ENCODE measurements around the gene MOB3A. TPM values are rescaled to one million over a fixed set of nuclear protein-coding genes. Genes with fewer than 3 reads are reported as not detected.

Gene MOB3A
- total and polyA plus RNA-seq, 5 donors from 2014 or later = 73.6 to 131 (median 89.5) TPM

DNA sequence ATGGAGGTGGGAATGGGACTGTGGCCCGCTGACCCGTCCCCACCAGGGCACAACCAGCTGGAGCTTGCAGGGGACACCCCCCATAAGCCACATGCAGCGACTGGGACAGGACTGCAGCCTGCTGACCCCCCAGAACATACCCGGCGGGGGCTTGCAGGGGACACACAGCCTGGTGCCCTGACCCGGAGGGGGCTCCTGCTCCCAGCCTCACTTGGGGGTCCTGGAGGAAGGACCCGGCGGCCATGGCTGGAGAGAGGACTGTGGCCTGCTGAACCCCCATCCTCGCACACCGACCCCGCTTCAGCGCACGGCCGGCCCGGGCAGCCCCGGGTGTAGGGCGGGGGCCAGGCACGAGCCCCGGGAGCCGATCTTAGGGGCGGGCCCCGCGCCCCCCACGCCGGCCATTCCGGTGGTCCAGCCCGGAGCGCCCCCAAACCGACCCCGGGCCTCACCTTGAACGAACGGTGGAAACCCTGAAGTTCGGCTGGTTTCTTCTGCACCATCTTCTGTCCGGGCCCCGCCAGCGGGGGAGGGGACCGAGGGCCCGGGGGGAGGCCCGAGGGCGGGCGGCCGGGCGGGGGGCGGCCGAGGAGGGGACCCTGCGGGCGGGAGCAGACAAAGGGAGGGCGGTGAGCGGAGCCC lies 45.7 kb downstream of the MOB3A start:
- no peaks in the 10 kb centered on the region for H3K27me3 ChIP-seq (ENCODE audit: control insufficient read depth, insufficient read depth, low read length)
- DNase-seq (no peak), ATAC-seq (ENCODE audit: low read depth in 2 of 2) (peak in 1 of 2 donors; percentile 2)
- H3K4me1 ChIP-seq (ENCODE audit: control insufficient read depth, insufficient read depth, low read length, poor library complexity, severe bottlenecking) = peaks cover 62% of the 10 kb centered on the region
- peak overlapping the region; percentile 88 to 94 (median 90) for H3K4me3 Mint-ChIP-seq
- no peaks in the 10 kb centered on the region for H3K9me3 Mint-ChIP-seq
- no peaks in the 10 kb centered on the region for H3K9me3 ChIP-seq (ENCODE audit: control insufficient read depth in 2 of 2, low read length in 2 of 2)
- peak overlapping the region; percentile 86 for H3K4me3 ChIP-seq (ENCODE audit: low read depth, low read length)
- no peaks in the 10 kb centered on the region for H3K36me3 Mint-ChIP-seq
- H3K36me3 ChIP-seq (ENCODE audit: control insufficient read depth, insufficient read depth, low read length) = peaks cover 9% of the 10 kb centered on the region
- H3K4me1 Mint-ChIP-seq = peaks cover 0 to 65% (median 7%) of the 10 kb centered on the region in 4 donors
- peak overlapping the region; percentile 78 to 95 (median 91) for H3K27ac Mint-ChIP-seq
- H3K27me3 Mint-ChIP-seq = peaks cover 4% of the 10 kb centered on the region
- peak overlapping the region; percentile 78 for H3K27ac ChIP-seq (ENCODE audit: insufficient read depth, low read length, poor library complexity, severe bottlenecking)

DNA sequence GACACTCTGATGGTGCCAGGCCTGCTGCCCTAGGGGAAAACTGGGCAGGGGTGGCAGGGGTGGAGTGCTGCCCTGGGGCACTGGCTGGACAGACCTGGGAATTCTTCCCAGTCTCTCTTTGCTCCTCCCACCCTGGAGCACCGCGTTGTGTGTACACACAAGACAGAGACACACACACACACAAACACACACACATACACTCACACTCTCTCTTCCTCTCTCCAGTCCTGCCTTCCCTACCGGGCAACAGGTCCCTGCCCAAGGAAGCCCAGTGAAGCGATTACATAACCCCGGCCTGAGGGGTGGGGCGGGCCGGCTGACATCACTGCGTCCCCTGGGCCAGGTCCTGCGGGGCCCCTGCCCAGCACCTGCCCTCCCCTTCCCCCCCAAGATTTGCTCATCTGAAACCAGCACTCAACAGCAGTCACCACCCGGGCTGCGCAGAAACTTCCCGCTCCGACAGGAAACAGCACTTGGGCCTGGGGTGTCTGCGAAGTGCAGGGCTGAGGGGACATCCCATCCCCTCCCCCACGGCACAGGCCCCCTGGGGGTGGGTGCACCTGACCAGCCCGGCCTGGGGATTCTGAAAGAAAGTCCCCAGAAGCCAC lies 46.3 kb downstream of the MOB3A start:
- peak overlapping the region; percentile 86 for H3K4me3 ChIP-seq (ENCODE audit: low read depth, low read length)
- H3K9me3 ChIP-seq (ENCODE audit: control insufficient read depth in 2 of 2, low read length in 2 of 2) = no peaks in the 10 kb centered on the region
- peak overlapping the region; percentile 78 to 95 (median 91) for H3K27ac Mint-ChIP-seq
- H3K27me3 ChIP-seq (ENCODE audit: control insufficient read depth, insufficient read depth, low read length) = no peaks in the 10 kb centered on the region
- peak; percentile 27 to 29 for ATAC-seq (ENCODE audit: low read depth in 2 of 2)
- H3K4me1 Mint-ChIP-seq = peaks cover 0 to 65% (median 8%) of the 10 kb centered on the region in 4 donors
- H3K4me3 Mint-ChIP-seq = peak overlapping the region; percentile 88 to 94 (median 90)
- peak overlapping the region; percentile 78 for H3K27ac ChIP-seq (ENCODE audit: insufficient read depth, low read length, poor library complexity, severe bottlenecking)
- no peaks in the 10 kb centered on the region for H3K9me3 Mint-ChIP-seq
- peaks cover 14% of the 10 kb centered on the region for H3K36me3 ChIP-seq (ENCODE audit: control insufficient read depth, insufficient read depth, low read length)
- peaks cover 64% of the 10 kb centered on the region for H3K4me1 ChIP-seq (ENCODE audit: control insufficient read depth, insufficient read depth, low read length, poor library complexity, severe bottlenecking)
- no peaks in the 10 kb centered on the region for H3K36me3 Mint-ChIP-seq
- DNase-seq = peak; percentile 40 to 83 (median 73)
- peaks cover 4% of the 10 kb centered on the region for H3K27me3 Mint-ChIP-seq

DNA sequence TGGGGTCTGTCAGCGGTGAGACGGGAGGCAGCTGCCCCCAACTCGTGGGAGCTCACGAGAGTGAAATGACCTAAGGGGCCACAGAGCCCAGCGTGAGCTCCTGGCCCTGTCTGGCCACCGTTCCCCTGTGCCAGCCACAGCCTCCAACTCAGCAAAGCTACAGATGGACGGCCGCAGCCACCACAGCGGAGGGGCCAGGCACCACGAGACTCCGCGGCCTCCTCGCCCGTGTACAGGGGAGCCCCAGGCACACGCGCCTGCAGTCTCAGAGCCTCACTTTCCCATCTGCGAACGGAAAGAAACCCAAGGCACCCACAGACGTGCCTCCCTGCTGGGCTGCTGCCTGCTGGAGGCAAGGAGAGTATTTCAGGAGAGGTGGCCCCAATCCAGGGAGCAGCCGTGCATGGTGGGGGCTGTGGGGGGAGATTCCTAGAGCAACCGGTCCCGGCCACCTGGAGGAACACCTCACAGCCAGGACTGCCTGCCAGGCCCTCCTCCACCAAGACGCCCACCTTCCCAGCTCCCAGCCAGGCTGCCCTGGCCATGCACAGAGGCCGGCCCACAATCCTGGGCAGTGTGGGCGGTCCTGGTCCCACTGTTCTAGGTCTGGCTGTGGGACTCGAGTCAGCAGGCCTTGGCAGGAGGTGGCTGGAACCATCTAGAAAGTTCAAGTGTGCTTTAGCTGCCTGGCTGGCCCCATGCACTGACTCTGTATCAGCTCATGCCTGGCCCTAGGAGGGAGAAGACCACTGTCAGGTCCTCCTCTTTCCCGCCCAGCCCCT lies 47.0 kb downstream of the MOB3A start:
- peaks cover 0 to 64% (median 9%) of the 10 kb centered on the region in 4 donors for H3K4me1 Mint-ChIP-seq
- ATAC-seq (ENCODE audit: low read depth in 2 of 2) (no peak), DNase-seq (no peak)
- H3K4me3 Mint-ChIP-seq = peak overlapping the region; percentile 88 to 94 (median 90)
- Histone ChIP-seq H3K4me3 (ENCODE audit: low read depth, low read length) (peak overlapping the region; percentile 86), H3K27ac (ENCODE audit: insufficient read depth, low read length, poor library complexity, severe bottlenecking) (peak overlapping the region; percentile 78), H3K27me3 (ENCODE audit: control insufficient read depth, insufficient read depth, low read length) (no peaks in the 10 kb centered on the region), H3K36me3 (ENCODE audit: control insufficient read depth, insufficient read depth, low read length) (peaks cover 17% of the 10 kb centered on the region), H3K9me3 (ENCODE audit: control insufficient read depth in 2 of 2, low read length in 2 of 2) (no peaks in the 10 kb centered on the region), H3K4me1 (ENCODE audit: control insufficient read depth, insufficient read depth, low read length, poor library complexity, severe bottlenecking) (peaks cover 69% of the 10 kb centered on the region)
- no peaks in the 10 kb centered on the region for H3K9me3 Mint-ChIP-seq
- H3K27ac Mint-ChIP-seq = peak overlapping the region; percentile 78 to 95 (median 91)
- no peaks in the 10 kb centered on the region for H3K36me3 Mint-ChIP-seq
- H3K27me3 Mint-ChIP-seq = peaks cover 4% of the 10 kb centered on the region

DNA sequence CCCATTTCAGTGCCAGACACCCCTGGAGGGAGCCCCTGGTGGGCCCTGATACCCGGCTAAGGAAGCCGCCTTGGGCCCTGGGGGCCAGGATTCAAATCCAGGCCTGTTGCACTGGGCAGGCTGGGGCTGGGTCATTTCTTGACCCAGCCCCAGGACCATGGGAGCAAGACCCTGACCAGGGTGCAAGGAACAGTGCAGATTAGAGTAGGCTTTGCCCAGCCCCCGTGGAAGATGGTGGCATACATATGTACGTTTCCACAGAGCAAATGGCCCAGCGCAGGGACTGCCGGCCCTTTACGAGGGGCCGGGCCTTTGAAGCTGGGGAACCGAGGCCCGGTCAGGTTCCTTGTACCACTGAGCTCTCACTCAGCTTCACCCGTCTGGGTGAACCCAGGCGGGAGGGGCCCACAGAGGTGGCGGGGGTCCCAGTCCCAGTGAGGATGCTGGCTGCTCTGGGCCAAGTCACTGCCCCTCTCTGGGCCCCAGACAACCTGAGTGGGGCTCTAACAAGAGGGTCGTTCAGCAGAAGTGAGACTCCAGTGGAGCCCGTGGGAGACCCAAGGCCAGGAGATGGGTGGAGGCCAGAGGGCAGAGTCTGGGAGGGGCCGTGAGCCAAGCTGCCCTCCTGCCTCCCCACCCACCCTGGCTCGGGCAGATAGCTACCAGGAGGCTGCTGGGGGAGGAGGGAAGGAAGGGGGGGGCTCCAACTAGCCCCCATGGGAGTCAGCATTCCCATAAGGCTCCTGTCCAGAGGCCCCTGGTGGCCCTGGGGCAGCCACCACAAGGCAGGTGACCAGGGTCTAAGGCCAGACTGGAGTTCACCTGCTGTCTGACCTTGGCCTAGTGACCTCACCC lies 47.8 kb downstream of the MOB3A start:
- peaks cover 77% of the 10 kb centered on the region for H3K4me1 ChIP-seq (ENCODE audit: control insufficient read depth, insufficient read depth, low read length, poor library complexity, severe bottlenecking)
- peak overlapping the region; percentile 19 for H3K4me3 ChIP-seq (ENCODE audit: low read depth, low read length)
- H3K27ac ChIP-seq (ENCODE audit: insufficient read depth, low read length, poor library complexity, severe bottlenecking) = peak overlapping the region; percentile 78
- DNase-seq (no peak), ATAC-seq (ENCODE audit: low read depth in 2 of 2) (no peak)
- Mint-ChIP-seq H3K27me3 (peaks cover 4% of the 10 kb centered on the region), H3K36me3 (peaks cover 2% of the 10 kb centered on the region), H3K4me1 (peaks cover 0 to 67% (median 13%) of the 10 kb centered on the region in 4 donors), H3K27ac (peak overlapping the region; percentile 5 to 78 (median 23)), H3K9me3 (no peaks in the 10 kb centered on the region), H3K4me3 (peak overlapping the region; percentile 88 to 94 (median 90))
- no peaks in the 10 kb centered on the region for H3K9me3 ChIP-seq (ENCODE audit: control insufficient read depth in 2 of 2, low read length in 2 of 2)
- peaks cover 22% of the 10 kb centered on the region for H3K36me3 ChIP-seq (ENCODE audit: control insufficient read depth, insufficient read depth, low read length)
- H3K27me3 ChIP-seq (ENCODE audit: control insufficient read depth, insufficient read depth, low read length) = no peaks in the 10 kb centered on the region

DNA sequence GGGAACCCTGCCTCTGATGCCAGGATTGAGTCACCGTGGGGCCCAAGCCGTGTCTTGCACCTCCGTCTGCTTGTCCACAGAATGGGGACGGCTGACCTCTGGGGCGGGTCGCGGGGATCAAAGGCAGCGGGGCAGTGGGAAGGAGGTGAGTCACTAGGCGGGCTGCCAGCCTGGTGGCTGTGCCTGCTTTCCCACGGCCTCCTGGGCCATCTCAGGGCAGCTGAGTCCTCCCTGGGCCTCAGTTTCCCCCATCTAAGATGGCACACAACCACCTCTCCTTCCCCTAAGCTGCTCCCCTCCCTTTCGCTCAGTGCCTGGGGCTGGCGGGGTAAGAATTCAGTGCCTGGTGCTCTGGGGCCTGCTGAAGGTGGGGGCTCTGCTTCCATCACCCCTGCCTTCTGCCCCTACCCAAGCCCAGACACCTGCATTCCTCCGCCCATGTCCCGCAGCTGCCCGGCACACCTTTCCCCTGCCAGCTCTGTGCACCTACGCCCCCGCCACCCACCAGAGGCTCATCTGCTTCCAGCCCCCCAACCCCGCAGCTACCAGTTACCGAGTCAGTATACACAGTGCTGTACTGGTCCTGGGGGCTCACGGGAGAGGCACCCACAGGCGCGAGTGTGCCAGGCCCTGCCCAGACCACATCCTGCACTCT lies 48.5 kb downstream of the MOB3A start:
- DNase-seq = no peak
- Mint-ChIP-seq H3K27ac (peak overlapping the region; percentile 23 to 69 (median 51)), H3K27me3 (peaks cover 4% of the 10 kb centered on the region), H3K4me1 (peaks cover 0 to 71% (median 14%) of the 10 kb centered on the region in 4 donors), H3K9me3 (no peaks in the 10 kb centered on the region), H3K4me3 (peak overlapping the region; percentile 68 to 90 (median 82)), H3K36me3 (peaks cover 3% of the 10 kb centered on the region)
- H3K36me3 ChIP-seq (ENCODE audit: control insufficient read depth, insufficient read depth, low read length) = peaks cover 29% of the 10 kb centered on the region
- no peaks in the 10 kb centered on the region for H3K9me3 ChIP-seq (ENCODE audit: control insufficient read depth in 2 of 2, low read length in 2 of 2)
- peaks cover 85% of the 10 kb centered on the region for H3K4me1 ChIP-seq (ENCODE audit: control insufficient read depth, insufficient read depth, low read length, poor library complexity, severe bottlenecking)
- H3K4me3 ChIP-seq (ENCODE audit: low read depth, low read length) = peak overlapping the region; percentile 19
- H3K27me3 ChIP-seq (ENCODE audit: control insufficient read depth, insufficient read depth, low read length) = no peaks in the 10 kb centered on the region
- peak overlapping the region; percentile 78 for H3K27ac ChIP-seq (ENCODE audit: insufficient read depth, low read length, poor library complexity, severe bottlenecking)
- ATAC-seq (ENCODE audit: low read depth in 2 of 2) = no peak

DNA sequence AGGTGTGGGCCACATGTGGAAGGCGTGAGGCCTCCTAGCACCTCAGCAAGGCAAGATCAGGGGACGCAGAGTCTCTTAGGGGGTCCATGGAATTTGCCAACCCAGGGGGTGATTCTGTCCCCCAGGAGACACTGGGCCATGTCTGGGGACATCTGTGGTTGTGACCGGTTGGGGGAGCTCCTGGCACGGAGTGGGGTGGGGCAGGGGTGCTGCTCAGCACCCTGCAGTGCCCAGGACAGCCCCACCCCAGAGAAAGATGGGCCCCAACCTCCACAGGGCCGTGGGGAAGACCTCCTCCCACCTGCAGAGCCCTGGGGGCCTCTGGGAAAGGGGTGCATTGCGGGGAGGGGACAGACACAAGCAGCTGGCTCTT lies 49.1 kb downstream of the MOB3A start:
- H3K36me3 Mint-ChIP-seq = peaks cover 3% of the 10 kb centered on the region
- no peak overlapping the region for H3K4me3 ChIP-seq (ENCODE audit: low read depth, low read length)
- no peak for DNase-seq
- H3K27me3 ChIP-seq (ENCODE audit: control insufficient read depth, insufficient read depth, low read length) = no peaks in the 10 kb centered on the region
- H3K27ac Mint-ChIP-seq = peak overlapping the region in 2 of 3 donors; percentile 6 to 52
- peaks cover 4% of the 10 kb centered on the region for H3K27me3 Mint-ChIP-seq
- H3K4me3 Mint-ChIP-seq = peak overlapping the region in 3 of 4 donors; percentile 61 to 90 (median 73)
- H3K9me3 ChIP-seq (ENCODE audit: control insufficient read depth in 2 of 2, low read length in 2 of 2) = no peaks in the 10 kb centered on the region
- H3K27ac ChIP-seq (ENCODE audit: insufficient read depth, low read length, poor library complexity, severe bottlenecking) = peak overlapping the region; percentile 78
- H3K36me3 ChIP-seq (ENCODE audit: control insufficient read depth, insufficient read depth, low read length) = peaks cover 31% of the 10 kb centered on the region
- H3K4me1 ChIP-seq (ENCODE audit: control insufficient read depth, insufficient read depth, low read length, poor library complexity, severe bottlenecking) = peaks cover 84% of the 10 kb centered on the region
- ATAC-seq (ENCODE audit: low read depth in 2 of 2) = no peak
- peaks cover 0 to 71% (median 12%) of the 10 kb centered on the region in 4 donors for H3K4me1 Mint-ChIP-seq
- H3K9me3 Mint-ChIP-seq = no peaks in the 10 kb centered on the region

Data from CD4-positive, CD25-positive, alpha-beta regulatory T cell (primary cell).